ENCODE data around the gene MSTN. TPM values are rescaled to one million over a fixed set of nuclear protein-coding genes. Genes with fewer than 3 reads are reported as not detected.

The MSTN gene
- total RNA-seq, 3 donors from 2014 or later (not counting 1 experiment from before 2014, with no cell fraction given) = not detected

GRCh38 chr2:190099890-190100697 is 37.6 kb upstream of the MSTN start:
- peaks cover 12% of the 10 kb centered on the region for H3K36me3 Mint-ChIP-seq
- WGBS (ENCODE audit: insufficient coverage) = 52% methylated on average over 2 of the region's 3 CpGs
- intact Hi-C loops (cut with micrococcal nuclease) = no loop called here
- Histone ChIP-seq H3K36me3 (ENCODE audit: control insufficient read depth, insufficient read depth, low read length) (no peaks in the 10 kb centered on the region), H3K27me3 (ENCODE audit: control insufficient read depth, insufficient read depth, low read length) (no peaks in the 10 kb centered on the region), H3K4me3 (ENCODE audit: low read length) (no peak overlapping the region), H3K9me3 (ENCODE audit: control insufficient read depth, insufficient read depth, low read length) (no peaks in the 10 kb centered on the region), H3K27ac (ENCODE audit: low read length) (no peak overlapping the region), H3K4me1 (ENCODE audit: control insufficient read depth, insufficient read depth, low read length) (no peaks in the 10 kb centered on the region)
- peaks cover 0 to 3% of the 10 kb centered on the region in 2 donors for H3K9me3 Mint-ChIP-seq
- DNase-seq (no peak), ATAC-seq (no peak)
- no peaks in the 10 kb centered on the region for H3K4me1 Mint-ChIP-seq
- no peak overlapping the region for H3K27ac Mint-ChIP-seq
- TF ChIP-seq, protein P1, sequence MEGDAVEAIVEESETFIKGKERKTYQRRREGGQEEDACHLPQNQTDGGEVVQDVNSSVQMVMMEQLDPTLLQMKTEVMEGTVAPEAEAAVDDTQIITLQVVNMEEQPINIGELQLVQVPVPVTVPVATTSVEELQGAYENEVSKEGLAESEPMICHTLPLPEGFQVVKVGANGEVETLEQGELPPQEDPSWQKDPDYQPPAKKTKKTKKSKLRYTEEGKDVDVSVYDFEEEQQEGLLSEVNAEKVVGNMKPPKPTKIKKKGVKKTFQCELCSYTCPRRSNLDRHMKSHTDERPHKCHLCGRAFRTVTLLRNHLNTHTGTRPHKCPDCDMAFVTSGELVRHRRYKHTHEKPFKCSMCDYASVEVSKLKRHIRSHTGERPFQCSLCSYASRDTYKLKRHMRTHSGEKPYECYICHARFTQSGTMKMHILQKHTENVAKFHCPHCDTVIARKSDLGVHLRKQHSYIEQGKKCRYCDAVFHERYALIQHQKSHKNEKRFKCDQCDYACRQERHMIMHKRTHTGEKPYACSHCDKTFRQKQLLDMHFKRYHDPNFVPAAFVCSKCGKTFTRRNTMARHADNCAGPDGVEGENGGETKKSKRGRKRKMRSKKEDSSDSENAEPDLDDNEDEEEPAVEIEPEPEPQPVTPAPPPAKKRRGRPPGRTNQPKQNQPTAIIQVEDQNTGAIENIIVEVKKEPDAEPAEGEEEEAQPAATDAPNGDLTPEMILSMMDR (IDR thresholded peaks at IDR 0.05) = no peak
- H3K4me3 Mint-ChIP-seq = no peak overlapping the region
- peaks cover 12 to 37% of the 10 kb centered on the region in 2 donors for H3K27me3 Mint-ChIP-seq (ENCODE audit: low read depth in 2 of 2)

DNA sequence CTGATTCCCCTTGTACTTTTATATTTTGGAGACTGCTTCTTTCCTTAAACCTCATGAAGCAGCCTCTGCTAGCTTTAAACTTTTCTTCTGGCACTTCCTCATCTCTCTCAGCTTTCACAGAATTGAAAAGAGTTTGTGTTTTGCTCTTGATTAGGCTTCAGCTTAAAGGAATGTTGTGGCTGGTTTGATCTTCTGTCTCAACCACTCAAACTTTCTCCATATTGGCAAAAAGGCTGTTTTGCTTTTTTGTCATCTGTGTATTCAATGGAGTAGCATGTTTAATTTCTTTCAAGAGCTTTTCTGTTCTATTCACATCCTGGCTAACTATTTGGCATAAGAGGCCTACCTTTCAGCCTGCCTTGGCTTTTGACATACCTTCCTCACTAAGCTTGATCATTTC is 36.3 kb upstream of the MSTN start:
- Mint-ChIP-seq H3K27me3 (ENCODE audit: low read depth in 2 of 2) (peaks cover 9 to 26% of the 10 kb centered on the region in 2 donors), H3K4me3 (no peak overlapping the region), H3K9me3 (peaks cover 0 to 3% of the 10 kb centered on the region in 2 donors), H3K27ac (no peak overlapping the region), H3K4me1 (no peaks in the 10 kb centered on the region), H3K36me3 (peaks cover 12% of the 10 kb centered on the region)
- Histone ChIP-seq H3K4me3 (ENCODE audit: low read length) (no peak overlapping the region), H3K27ac (ENCODE audit: low read length) (no peak overlapping the region), H3K27me3 (ENCODE audit: control insufficient read depth, insufficient read depth, low read length) (no peaks in the 10 kb centered on the region), H3K36me3 (ENCODE audit: control insufficient read depth, insufficient read depth, low read length) (no peaks in the 10 kb centered on the region), H3K4me1 (ENCODE audit: control insufficient read depth, insufficient read depth, low read length) (no peaks in the 10 kb centered on the region), H3K9me3 (ENCODE audit: control insufficient read depth, insufficient read depth, low read length) (no peaks in the 10 kb centered on the region)
- DNase-seq (no peak), ATAC-seq (no peak)
- TF ChIP-seq, protein P1 (IDR thresholded peaks at IDR 0.05) = no peak
- intact Hi-C loops (cut with micrococcal nuclease) = no loop called here

- H3K9me3 ChIP-seq (ENCODE audit: control insufficient read depth, insufficient read depth, low read length) = no peaks in the 10 kb centered on the region
- no peak overlapping the region for H3K27ac ChIP-seq (ENCODE audit: low read length)
- intact Hi-C loops (cut with micrococcal nuclease) = no loop called here
- no peaks in the 10 kb centered on the region for H3K4me1 ChIP-seq (ENCODE audit: control insufficient read depth, insufficient read depth, low read length)
- H3K36me3 Mint-ChIP-seq = peaks cover 7% of the 10 kb centered on the region
- peaks cover 0 to 3% of the 10 kb centered on the region in 2 donors for H3K9me3 Mint-ChIP-seq
- no peak overlapping the region for H3K27ac Mint-ChIP-seq
- H3K36me3 ChIP-seq (ENCODE audit: control insufficient read depth, insufficient read depth, low read length) = no peaks in the 10 kb centered on the region
- TF ChIP-seq, protein P1 (IDR thresholded peaks at IDR 0.05) = no peak
- H3K27me3 ChIP-seq (ENCODE audit: control insufficient read depth, insufficient read depth, low read length) = no peaks in the 10 kb centered on the region
- peaks cover 4 to 9% of the 10 kb centered on the region in 2 donors for H3K27me3 Mint-ChIP-seq (ENCODE audit: low read depth in 2 of 2)
- WGBS (ENCODE audit: insufficient coverage) = 100% methylated on average over 1 of the region's 1 CpG
- ATAC-seq = no peak
- H3K4me3 ChIP-seq (ENCODE audit: low read length) = no peak overlapping the region
- no peak for DNase-seq
- H3K4me3 Mint-ChIP-seq = no peak overlapping the region
- H3K4me1 Mint-ChIP-seq = no peaks in the 10 kb centered on the region
These were observed 34.6 kb upstream of the MSTN start for GRCh38 chr2:190097115-190097514.
